CMK (cell line): ENCODE data around the gene RNF150.

Source experiments
- DNase-seq: peaks from one replicate; pipeline ENCODE4 v3.0.0-alpha.2; 2010; ENCODE audit warnings: low read depth

Gene RNF150

DNA sequence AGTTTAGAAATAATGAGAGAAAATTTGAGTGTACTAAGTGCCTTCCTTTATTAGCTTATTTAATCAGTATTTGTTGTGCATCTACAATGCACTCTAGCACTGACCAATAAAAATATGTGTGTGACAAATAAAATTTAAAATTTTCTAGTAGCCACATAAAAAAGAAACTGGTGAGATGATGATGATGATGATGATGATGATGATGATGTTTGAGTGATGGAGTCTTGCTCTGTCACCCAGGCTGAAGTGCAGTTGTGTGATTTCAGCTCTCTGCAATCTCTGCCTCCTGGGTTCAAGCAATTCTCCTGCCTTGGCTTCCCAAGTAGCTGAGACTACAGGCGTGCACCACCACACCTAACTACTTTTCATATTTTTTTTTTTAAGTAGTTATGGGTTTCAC is 110.2 kb downstream of the RNF150 start:
- no peak for DNase-seq

DNA sequence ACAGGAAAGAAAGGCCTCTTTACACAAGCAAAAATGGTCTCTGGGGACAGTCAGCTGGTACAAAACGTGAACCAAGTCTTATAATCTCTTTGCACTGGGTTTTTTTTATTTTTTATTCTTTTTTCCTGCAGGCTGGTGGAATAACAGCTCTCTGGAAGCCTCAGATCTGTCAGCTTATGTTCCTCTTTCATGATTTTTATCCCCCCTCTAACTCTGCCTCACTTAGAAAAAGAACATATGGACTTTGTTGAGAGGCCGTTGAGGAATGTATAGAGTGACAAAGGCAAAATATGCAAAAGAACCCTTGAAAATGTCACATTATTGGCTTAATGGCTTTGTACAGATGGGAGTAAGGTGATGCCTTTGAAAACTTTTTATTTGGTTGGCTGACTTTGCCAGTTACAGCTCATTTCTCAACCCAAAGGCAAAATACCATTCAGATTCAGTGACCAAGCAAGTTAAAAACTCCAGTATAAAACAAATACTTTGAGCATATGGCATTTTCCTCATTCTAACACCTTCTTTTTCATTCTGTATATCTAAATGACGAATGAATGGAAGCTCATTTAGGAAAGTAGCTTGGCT is 111.1 kb downstream of the RNF150 start:
- DNase-seq = no peak

DNA sequence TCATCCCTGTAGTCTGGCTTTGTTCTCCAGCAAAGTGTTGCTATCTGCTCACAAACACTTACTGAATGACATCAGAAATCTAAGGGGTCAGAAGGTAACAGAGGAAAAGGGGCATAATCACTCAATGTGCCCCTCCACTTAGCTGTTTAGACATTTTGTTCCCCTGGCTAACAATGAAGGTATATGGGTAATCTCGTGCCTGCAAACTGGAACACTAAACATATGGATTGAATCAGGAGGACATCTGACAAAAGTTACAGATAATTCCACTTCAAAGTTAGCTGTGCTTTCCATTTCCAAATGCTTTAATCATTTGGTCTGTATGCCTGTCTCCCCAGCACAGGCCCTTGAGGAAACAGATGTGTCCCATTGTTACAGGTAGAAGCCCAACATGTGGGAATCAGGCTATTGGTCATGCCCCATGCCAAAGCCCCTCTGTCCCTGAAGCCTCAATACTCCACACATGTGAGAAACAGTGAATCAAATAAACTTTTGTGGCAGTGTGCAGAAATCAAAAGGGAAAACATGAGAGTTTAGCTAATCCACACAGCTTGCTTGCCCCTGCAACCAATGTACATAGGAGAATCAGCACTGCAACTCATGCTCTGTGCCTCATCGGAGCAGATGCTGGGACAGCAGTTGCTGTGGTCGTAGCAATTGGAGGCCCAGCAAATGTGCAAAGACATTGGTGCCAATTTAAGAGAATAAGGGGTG is 111.7 kb downstream of the RNF150 start:
- no peak for DNase-seq

DNA sequence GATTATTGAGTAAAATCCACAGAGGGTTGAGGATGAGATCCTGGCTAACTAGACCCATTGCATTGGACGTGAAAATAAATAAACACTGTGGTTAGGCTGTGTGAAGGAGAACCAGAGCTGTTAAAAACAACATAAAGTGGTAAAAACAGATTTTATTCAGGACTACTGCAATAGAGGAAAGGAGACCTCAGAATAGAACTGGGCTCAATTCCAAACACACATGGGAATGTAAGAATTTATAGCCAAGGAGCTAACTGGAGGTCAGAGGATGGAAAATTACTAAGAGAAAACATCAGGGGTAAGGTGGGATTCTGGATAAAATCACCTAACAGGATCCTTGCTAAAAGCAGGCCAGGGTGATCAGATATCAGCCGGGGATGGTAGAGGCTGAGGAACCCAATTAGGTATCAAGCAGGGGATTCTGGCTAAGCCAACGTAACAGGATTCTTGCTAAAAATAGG is 112.4 kb downstream of the RNF150 start:
- DNase-seq = no peak

DNA sequence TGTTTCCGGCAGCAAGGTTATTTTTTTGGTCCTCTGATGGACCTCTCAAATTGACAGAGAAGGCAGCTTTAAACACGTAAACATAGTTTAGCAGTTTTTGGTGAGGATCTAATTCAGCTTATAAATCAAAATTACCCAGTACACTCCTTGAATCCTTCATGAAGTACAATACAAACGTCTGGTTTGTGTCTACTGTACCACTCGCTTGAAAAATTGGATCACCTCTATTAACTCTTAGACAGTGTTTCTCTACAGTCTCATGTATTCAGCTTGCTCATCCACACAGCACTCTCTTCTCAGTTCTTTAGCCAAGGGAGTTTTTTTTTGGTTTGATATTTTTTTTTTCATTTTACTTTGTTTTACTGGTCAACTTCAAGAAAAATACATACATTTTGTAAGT is 113.5 kb downstream of the RNF150 start:
- no peak for DNase-seq

GRCh38 chr4:141016117-141016798 is 117.0 kb downstream of the RNF150 start:
- no peak for DNase-seq

- DNase-seq = no peak
Measured at GRCh38 chr4:141013899-141014298, 119.4 kb downstream of the RNF150 start.

DNA sequence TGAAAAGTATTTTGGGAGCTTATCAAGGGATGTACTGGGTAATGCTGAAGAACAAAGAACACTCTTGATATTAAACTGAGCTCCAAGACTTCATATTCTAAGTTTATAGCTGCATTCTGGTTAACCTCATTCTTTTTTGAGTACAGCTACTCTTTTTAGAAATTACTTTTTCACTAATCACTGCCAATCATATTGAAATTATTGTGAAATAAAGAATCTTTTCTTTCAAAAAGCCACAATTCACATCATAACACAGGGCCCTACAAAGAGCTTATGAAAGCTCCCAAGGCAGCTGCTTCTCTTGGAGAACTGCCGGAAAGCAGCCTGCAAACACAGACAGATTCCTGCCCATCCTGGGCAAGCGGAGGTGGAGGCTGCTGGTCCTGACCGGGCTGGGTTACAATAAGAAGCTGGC is 121.4 kb downstream of the RNF150 start:
- no peak for DNase-seq

DNA sequence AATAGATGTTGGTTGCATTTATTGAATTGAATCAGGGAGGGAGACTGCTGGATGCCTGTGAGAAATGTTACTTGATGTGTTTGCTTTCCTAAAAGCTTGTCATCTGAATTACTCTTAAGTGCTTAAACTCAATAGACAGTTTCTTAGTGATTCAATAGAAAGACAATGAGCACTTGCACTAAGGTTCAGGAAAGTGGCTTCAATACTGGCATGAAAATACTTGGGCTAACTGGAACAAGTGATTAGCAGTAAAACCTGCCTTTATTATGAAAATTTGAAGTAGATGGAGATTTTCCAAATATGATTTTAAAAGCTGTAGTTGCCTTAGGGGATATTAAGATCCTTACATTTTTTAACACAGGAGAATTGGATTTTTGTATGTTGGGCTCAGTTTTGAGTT is 123.3 kb downstream of the RNF150 start:
- DNase-seq = no peak

DNA sequence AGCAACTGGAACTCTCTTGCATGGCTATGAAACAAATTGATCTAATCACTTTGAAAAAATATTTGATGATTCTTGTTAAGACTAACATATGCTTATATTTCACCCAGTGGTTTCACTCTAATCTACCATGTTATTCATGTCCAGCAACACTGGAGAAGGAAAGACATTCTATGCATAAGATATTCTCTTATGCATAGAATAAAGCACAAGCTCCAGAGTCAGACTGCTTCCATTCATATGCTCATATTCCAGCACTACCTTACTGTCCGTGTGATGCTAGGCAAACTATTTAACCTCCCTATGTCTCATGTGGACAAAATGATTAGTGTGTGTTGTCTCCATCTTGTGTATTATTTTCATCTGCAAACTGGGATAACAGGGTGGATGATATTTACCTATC is 124.1 kb downstream of the RNF150 start:
- DNase-seq = no peak

DNA sequence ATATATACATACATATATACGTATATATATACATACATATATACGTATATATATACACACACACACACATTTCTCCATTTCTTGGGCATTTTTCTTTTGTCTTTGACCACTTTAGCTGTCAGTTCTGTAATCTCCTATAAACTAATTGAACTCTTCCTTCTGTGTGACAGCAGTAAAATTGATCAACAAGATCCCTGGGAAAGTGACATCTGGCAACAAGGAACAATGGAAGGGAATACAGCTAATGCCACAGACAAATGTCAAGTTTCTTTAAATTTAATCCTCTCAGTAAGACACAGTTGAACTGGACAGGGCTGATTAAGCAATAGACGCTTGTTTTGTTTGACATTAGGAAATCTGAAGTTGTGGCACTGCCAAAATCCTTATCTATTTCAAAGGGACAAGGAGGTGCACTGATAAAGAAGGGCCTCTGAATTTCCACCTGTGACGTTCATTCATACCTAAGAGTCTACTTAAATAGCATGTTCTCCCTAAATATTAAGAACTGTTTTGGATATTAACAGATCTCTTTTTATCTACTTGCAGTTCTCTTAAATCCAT is 126.9 kb downstream of the RNF150 start:
- no peak for DNase-seq

GRCh38 chr4:141004823-141005222 is 128.4 kb downstream of the RNF150 start:
- no peak for DNase-seq

DNA sequence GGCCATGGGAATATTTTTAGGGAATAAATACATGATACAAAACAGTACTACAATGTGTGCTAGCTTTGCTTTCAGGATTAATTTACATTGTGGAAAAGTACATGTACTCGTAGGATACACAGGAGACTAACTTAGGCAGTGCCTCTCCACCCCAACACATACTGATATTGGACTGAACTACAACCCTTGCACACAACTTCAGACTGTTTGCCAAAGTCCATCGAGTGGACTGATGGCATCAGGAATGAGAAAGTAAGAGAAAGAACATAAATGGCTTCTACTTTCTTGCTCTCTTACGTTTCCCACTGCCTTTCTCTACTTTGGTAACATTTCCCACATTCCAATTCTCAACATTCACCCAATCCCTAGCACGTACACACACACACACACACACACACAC is 130.1 kb downstream of the RNF150 start:
- DNase-seq = no peak

- DNase-seq = no peak
Measured at GRCh38 chr4:141002323-141002805, 130.9 kb downstream of the RNF150 start.

GRCh38 chr4:140996766-140997165 is 136.5 kb downstream of the RNF150 start:
- no peak for DNase-seq

DNA sequence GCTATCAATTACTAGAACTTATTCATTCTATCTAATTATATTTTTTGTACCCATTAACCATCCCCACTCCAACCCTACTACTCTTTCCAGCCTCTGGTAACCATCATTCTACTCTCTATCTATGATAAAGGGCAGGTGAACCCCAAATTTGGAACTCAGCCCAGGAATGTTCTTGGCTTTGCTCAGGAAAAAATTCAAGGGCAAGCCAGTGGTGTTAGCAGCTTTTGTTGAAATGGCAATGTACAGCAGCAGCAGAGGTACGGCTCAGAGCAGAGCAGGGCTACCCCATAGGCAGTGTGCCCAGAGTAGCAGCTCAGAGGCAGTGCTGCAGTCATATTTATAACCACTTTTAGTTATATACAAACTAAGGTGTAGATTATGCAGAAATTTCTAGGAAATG is 138.2 kb downstream of the RNF150 start:
- no peak for DNase-seq

DNA sequence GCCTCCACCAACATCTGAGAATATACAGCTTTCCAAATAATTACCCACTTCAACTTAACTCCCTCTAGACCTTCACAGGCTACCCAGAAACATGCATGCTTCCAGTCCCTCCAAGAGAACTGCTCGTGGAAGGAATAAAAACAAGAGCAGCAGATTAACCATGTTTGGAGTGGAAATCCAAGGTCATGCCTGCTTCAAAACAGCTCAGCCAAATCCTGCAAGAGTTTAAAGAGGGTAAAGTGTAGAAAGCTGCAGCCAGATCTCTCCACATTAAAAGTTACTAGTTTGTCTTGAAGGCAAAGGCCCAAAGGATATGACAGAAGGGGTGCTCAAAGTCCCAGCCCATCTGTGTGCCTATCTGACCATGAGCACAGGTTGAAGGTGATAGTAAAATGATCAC is 139.3 kb downstream of the RNF150 start:
- no peak for DNase-seq

- DNase-seq = no peak
Measured at GRCh38 chr4:140993370-140993769, 139.9 kb downstream of the RNF150 start.

DNA sequence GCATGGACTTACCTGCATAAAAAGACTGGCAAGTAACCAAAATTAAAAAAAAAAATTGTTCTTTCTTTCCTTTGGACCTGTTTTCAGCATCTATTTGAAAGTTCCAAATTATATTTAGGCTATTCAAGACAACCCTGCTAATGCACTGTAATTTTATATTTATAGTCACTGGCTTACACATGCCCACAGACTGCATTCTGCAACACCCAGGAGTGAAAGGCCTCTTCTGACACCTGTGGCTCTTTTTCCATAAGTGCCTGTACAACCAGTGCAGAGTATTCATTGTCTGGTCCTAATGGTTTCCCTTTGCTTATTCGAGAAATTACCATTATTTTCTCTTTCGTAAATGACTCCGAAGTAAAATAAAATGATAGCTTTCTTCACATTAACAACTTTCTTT is 143.3 kb downstream of the RNF150 start:
- no peak for DNase-seq

DNA sequence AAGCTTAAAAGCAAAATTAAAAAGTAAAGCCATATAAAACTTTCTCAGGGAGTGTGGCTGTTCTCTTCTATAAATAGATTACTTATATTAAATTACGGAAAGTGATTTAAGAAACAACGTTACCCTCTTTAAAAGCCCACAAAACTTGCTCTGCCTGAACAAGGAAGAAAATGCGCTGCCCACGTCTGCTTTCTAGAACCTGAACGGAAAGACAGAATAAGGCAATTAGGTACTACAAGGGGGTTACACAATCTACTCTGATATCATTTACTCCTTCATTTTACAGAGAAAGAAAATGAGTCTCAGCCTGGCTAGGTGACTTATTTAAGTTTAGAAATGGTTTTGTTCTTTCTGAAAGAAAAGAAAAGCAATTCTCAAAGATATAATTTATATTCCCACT is 147.2 kb downstream of the RNF150 start:
- DNase-seq = no peak

GRCh38 chr4:140982613-140983340 is 150.5 kb downstream of the RNF150 start:
- DNase-seq = no peak
